Tracheal epithelial cell (primary cell): Measurements from ENCODE around the gene DGKZ. TPM values are rescaled to one million over a fixed set of nuclear protein-coding genes. Genes with fewer than 3 reads are reported as not detected.

Source experiments
- total RNA-seq: library from RNA; depleted of rRNA; stranded (reverse); fragments of >200 nt; gene quantifications from 2 replicates; pipeline ENCODE4 v1.2.1, GENCODE V29; 2014

The DGKZ gene, protein sequence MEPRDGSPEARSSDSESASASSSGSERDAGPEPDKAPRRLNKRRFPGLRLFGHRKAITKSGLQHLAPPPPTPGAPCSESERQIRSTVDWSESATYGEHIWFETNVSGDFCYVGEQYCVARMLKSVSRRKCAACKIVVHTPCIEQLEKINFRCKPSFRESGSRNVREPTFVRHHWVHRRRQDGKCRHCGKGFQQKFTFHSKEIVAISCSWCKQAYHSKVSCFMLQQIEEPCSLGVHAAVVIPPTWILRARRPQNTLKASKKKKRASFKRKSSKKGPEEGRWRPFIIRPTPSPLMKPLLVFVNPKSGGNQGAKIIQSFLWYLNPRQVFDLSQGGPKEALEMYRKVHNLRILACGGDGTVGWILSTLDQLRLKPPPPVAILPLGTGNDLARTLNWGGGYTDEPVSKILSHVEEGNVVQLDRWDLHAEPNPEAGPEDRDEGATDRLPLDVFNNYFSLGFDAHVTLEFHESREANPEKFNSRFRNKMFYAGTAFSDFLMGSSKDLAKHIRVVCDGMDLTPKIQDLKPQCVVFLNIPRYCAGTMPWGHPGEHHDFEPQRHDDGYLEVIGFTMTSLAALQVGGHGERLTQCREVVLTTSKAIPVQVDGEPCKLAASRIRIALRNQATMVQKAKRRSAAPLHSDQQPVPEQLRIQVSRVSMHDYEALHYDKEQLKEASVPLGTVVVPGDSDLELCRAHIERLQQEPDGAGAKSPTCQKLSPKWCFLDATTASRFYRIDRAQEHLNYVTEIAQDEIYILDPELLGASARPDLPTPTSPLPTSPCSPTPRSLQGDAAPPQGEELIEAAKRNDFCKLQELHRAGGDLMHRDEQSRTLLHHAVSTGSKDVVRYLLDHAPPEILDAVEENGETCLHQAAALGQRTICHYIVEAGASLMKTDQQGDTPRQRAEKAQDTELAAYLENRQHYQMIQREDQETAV
- 41.3 and 46.0 TPM in 2 replicates for total RNA-seq

GRCh38 chr11:46346886-46347636, at the start of gene DGKZ:
Gene DGKZ, plus strand, starts transcription at chr11:46347463. Its CDS starts 197 bp downstream, at chr11:46347660.

DNA sequence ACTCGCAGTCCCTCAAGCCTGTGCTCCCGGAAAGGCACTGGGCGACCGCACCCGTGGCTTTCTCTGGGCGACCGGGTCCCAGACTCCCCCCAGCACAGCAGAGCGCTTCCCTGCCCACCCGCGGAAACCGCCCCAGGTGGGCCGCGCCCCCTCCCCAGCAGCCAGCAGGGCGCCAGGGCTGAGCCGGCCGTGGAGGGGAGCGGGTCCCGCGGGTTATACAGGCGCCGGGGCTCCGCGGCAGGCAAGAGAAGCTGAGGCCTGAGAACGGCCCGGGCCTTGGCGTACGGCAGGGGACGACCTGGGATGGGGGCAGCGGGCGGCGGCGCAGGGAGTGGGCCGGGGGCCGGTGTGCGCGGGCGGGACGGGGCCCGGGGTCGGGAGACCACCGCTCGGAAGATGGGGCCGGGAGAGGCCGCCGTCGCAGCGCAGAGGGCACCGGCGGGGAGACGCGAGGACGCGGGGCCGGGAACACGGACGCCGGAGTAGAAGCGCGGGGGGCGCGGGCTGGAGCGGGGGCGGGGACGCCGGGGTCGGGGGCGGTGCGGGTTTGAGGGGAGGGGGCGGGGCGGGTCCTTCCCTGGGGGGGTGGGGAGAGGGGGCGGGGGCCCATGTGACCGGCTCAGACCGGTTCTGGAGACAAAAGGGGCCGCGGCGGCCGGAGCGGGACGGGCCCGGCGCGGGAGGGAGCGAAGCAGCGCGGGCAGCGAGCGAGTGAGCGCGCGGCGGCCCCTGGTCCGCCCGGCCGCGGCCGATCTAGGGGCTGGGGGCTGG, 34.0 kb downstream of the DGKZ start, which contains the start of gene MDK:
TSS of gene MDK (plus strand) at position 622 of the 771 bp plus-strand sequence. CDS start 389 bp downstream, outside the sequence.

DNA sequence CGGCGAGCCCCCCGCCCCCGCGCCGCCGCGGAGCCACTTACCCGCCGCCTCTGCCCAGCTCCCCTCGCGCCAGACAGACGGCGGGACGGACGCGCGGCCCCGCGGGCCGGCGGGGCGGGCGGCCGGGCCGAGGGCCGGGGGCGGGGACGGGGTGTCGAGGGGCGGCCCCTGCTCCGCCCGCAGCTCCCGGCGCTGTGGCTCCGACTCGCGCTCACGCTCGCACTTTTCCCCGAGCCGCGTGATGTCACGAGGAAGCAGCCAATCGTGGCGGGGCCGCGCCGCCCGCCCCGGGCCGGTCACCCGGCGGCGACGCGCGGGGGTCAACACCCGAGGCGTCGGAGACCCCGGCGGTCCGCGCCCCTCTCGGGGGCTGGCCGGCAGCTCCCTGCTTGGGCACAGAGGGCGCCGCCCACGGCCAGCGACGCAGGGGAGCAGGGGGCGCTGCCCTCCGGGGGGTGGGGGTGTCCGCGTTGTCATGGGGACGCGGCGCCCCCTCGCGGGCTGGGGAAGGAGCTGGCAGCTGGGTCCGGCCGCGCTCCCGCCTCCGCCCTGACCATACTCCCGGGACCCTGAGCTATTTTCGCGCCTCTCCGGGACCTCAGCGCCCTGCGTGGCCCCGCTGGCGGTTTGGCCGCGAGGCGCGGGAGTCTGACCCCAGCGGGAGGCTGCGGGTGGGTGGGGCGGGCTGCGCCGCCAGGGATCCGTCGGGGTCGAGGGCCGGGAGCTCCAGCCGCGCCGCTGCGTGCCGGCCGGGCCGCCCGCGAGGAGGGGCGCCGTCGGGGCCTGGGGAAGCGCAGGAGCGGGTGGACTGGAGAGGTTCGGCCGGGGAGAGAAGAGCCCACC, 44.5 kb downstream of the DGKZ start, which contains the start of gene CHRM4:
TSS of gene CHRM4 (minus strand) at position 199 of the 843 bp plus-strand sequence. CDS start 5,219 bp downstream, outside the sequence.

Other genes starting within 250 kb of the DGKZ start
- gene PHF21A, start 226.0 kb upstream of the DGKZ start, total RNA-seq, result 5.8 and 10.7 TPM in 2 replicates
- under 0.01 TPM in 1 of 2 replicates, not detected in the other for gene CREB3L1, start 69.8 kb upstream of the DGKZ start, total RNA-seq
- 19.2 and 28.7 TPM in 2 replicates for gene MDK, start 34.2 kb downstream of the DGKZ start, total RNA-seq
- gene CHRM4, start 44.3 kb downstream of the DGKZ start, total RNA-seq, result not detected in 2 replicates
- gene AMBRA1, start 246.6 kb downstream of the DGKZ start, total RNA-seq, result 15.3 and 27.7 TPM in 2 replicates